SK-N-DZ (cell line): ENCODE measurements around the gene PCDHB6.
"Not testable (repeated sequence)": the region's sequence is repeated elsewhere in the genome, so short reads cannot be mapped to it uniquely, and the experiment has no call there.

Experiments
- DNase-seq: peaks from one replicate; pipeline ENCODE4 v3.0.0-alpha.2; 2015; ENCODE audit warnings: low spot score

The PCDHB6 gene

GRCh38 chr5:141157901-141158300, 8.0 kb downstream of the PCDHB6 start:
- DNase-seq = not testable (repeated sequence)

GRCh38 chr5:141172381-141173204, 22.7 kb downstream of the PCDHB6 start, which contains the start of gene PCDHB7:
Gene PCDHB7 (plus strand): TSS chr5:141172644. CDS start chr5:141172836, 192 bp downstream.
- DNase-seq = peak; percentile 45

- not testable (repeated sequence) for DNase-seq
Observed at GRCh38 chr5:141174291-141175104, 24.6 kb downstream of the PCDHB6 start.

- no peak for DNase-seq
Observed at GRCh38 chr5:141175933-141176332, 26.1 kb downstream of the PCDHB6 start.

- DNase-seq = peak; percentile 26
Observed at GRCh38 chr5:141177577-141178191, 27.8 kb downstream of the PCDHB6 start, which contains the start of gene PCDHB8. Gene PCDHB8 (plus strand): TSS chr5:141177790. CDS start chr5:141178035, 245 bp downstream.

GRCh38 chr5:141179371-141179770, 29.5 kb downstream of the PCDHB6 start:
- not testable (repeated sequence) for DNase-seq

- DNase-seq = not testable (repeated sequence)
Observed at GRCh38 chr5:141179876-141180275, 30.0 kb downstream of the PCDHB6 start.

- no peak for DNase-seq
Observed at GRCh38 chr5:141180313-141180712, 30.5 kb downstream of the PCDHB6 start.

GRCh38 chr5:141182248-141182647, 32.4 kb downstream of the PCDHB6 start, which contains the start of gene PCDHB16:
Gene PCDHB16 (plus strand): TSS chr5:141182387. CDS start chr5:141182560, 173 bp downstream.
- DNase-seq = peak; percentile 72

GRCh38 chr5:141184117-141184855, 34.4 kb downstream of the PCDHB6 start:
- not testable (repeated sequence) for DNase-seq

- DNase-seq = peak; percentile 24
Observed at GRCh38 chr5:141186897-141187512, 37.1 kb downstream of the PCDHB6 start, which contains the start of gene PCDHB9. Gene PCDHB9 (plus strand): TSS chr5:141187161. CDS start chr5:141187319, 158 bp downstream.

- DNase-seq = not testable (repeated sequence)
Observed at GRCh38 chr5:141188682-141189081, 38.8 kb downstream of the PCDHB6 start.

GRCh38 chr5:141189131-141189530, 39.3 kb downstream of the PCDHB6 start:
- DNase-seq = not testable (repeated sequence)

- DNase-seq = peak; percentile 62
Observed at GRCh38 chr5:141192110-141192725, 42.4 kb downstream of the PCDHB6 start, which contains the start of gene PCDHB10. Gene PCDHB10 (plus strand): TSS chr5:141192353. CDS start chr5:141192553, 200 bp downstream.

GRCh38 chr5:141194332-141194731, 44.5 kb downstream of the PCDHB6 start:
- not testable (repeated sequence) for DNase-seq

GRCh38 chr5:141196363-141196762, 46.5 kb downstream of the PCDHB6 start:
- DNase-seq = no peak

- peak; percentile 78 for DNase-seq
Observed at GRCh38 chr5:141199359-141200235, 49.7 kb downstream of the PCDHB6 start, which contains the start of gene PCDHB11. Gene PCDHB11 (plus strand): TSS chr5:141199627. CDS start chr5:141199775, 148 bp downstream.

GRCh38 chr5:141201126-141201525, 51.3 kb downstream of the PCDHB6 start:
- DNase-seq = not testable (repeated sequence)
